Stomach (tissue), 9 donors: ENCODE data around the gene CD79B. TPM values are rescaled to one million over a fixed set of nuclear protein-coding genes. Genes with fewer than 3 reads are reported as not detected.

Source experiments
- DNase-seq, 2 donors: peaks; one replicate each; pipeline versions ENCODE4 v3.0.0 to v3.0.0-alpha.2; 2013 to 2019
- H3K27ac ChIP-seq, 5 donors: fragments of 200-600 bp in 4 of 5; sonication (generic) in 4 of 5; one replicate each; pipeline ENCODE4 v1.5.1; 2013 to 2019; ENCODE audit warnings: mild to moderate bottlenecking in 1 of 5, moderate library complexity in 1 of 5
- H3K27me3 ChIP-seq, 3 donors: fragments of 200-600 bp; sonication (generic); one replicate each; pipeline ENCODE4 v1.5.1; 2017 to 2019; ENCODE audit warnings: mixed run types in 1 of 3
- H3K36me3 ChIP-seq, 4 donors: fragments of 200-600 bp; sonication (generic); 1 replicate in 3 of 4; 2 replicates in 1 of 4; pipeline ENCODE4 v1.5.1; 2016 to 2019
- H3K4me1 ChIP-seq, 4 donors: fragments of 200-600 bp; sonication (generic); one replicate each; pipeline ENCODE4 v1.5.1; 2016 to 2019
- H3K4me3 ChIP-seq, 4 donors: fragments of 200-600 bp; sonication (generic) in 3 of 4; one replicate each; pipeline ENCODE4 v1.5.1; 2016 to 2019; ENCODE audit warnings: mild to moderate bottlenecking in 1 of 4
- H3K9me3 ChIP-seq, 4 donors: fragments of 200-600 bp; sonication (generic); one replicate each; pipeline ENCODE4 v1.5.1; 2016 to 2019
- EP300 ChIP-seq: sonication (generic); formaldehyde crosslinking; IDR thresholded peaks from one replicate; pipeline ENCODE4 v1.6.1; 2017; ENCODE audit warnings: antibody characterized with exemption
- POLR2A ChIP-seq, 4 donors: fragments of 450-650 bp; IDR thresholded peaks; one replicate each; pipeline ENCODE4 v1.6.1; 2016; ENCODE audit warnings: antibody characterized with exemption in 4 of 4, control low read depth in 2 of 4, mild to moderate bottlenecking in 1 of 4, moderate library complexity in 1 of 4
- POLR2AphosphoS5 ChIP-seq, 3 donors: sonication (generic); formaldehyde crosslinking; IDR thresholded peaks; one replicate each; pipeline ENCODE4 v1.6.1; 2016; ENCODE audit warnings: antibody characterized with exemption in 3 of 3
- whole genome bisulfite sequencing, 5 donors: extraction: QIAGEN DNeasy Blood & Tissue Kit in 3 of 5; methylation state at CpG; one replicate each; pipeline versions ENCODE4 v1.1.5 to v1.1.7; 2013 to 2018; 5-methylcytosine and 5-hydroxymethylcytosine counted together
- intact Hi-C: fragments of 100-400 bp; cut with DNase I; formaldehyde crosslinking; loops from one replicate; pipeline ENCODE4 v1.15.1; 2023; ENCODE audit warnings: low total_unique reads
- polyA plus RNA-seq, 3 donors: library from polyadenylated mRNA; stranded (reverse); fragments of 200-250 nt; gene quantifications; one replicate each; pipeline ENCODE4 v1.2.3, GENCODE V29; 2013
- total RNA-seq, 5 donors: library from RNA; depleted of rRNA; stranded (reverse); fragments of >200 nt; gene quantifications; one replicate each; pipeline versions ENCODE4 v1.1.0 to v1.2.3, GENCODE V29; 2014 to 2016
- TF ChIP-seq, protein P1 (sequence below), 7 experiments: fragments of 450-650 bp in 4 of 7; fragments of 200-600 bp in 3 of 7; sonication (generic) in 3 of 7; IDR thresholded peaks; one replicate each; pipeline ENCODE4 v1.5.1; 2016 to 2019; ENCODE audit warnings: antibody characterized with exemption in 7 of 7, control low read depth in 2 of 7, mild to moderate bottlenecking in 1 of 7
- donor health status: healthy with polysubstance abuse.
- donor health status: Bipolar disorder and iron deficiency.
- donor health status: healthy.

Gene CD79B
- total and polyA plus RNA-seq, 8 donors = 1.7 to 9.7 (median 5.3) TPM; not detected in 3

DNA sequence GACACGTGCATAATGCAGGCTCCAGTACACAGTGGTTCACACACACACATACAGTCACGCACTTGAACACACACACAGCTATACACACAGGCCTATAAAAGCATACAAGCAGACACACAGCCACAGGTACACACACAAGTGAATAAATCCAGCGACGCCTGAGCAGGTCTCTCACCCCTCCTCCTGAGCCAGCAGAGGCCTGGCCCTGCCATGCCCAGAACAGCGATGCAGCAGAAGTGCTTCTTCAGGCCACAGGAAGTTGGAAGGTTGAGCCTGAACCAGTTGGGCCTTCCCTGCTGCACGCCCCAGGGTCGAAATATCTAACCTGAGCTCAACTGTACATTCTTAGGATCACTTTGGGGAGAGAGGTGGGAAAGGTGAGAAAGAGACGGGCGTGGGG lies 7.3 kb upstream of the CD79B start:
- H3K4me1 ChIP-seq = no peaks in the 10 kb centered on the region
- no peaks in the 10 kb centered on the region for H3K9me3 ChIP-seq
- peaks cover 0 to under 1% (median 0%) of the 10 kb centered on the region in 3 donors for H3K27me3 ChIP-seq
- 85 to 93% (median 89%) methylated on average over 8 to 9 of the region's 9 CpGs for WGBS, 5 donors
- no peaks in the 10 kb centered on the region for H3K36me3 ChIP-seq
- TF ChIP-seq, protein P1, sequence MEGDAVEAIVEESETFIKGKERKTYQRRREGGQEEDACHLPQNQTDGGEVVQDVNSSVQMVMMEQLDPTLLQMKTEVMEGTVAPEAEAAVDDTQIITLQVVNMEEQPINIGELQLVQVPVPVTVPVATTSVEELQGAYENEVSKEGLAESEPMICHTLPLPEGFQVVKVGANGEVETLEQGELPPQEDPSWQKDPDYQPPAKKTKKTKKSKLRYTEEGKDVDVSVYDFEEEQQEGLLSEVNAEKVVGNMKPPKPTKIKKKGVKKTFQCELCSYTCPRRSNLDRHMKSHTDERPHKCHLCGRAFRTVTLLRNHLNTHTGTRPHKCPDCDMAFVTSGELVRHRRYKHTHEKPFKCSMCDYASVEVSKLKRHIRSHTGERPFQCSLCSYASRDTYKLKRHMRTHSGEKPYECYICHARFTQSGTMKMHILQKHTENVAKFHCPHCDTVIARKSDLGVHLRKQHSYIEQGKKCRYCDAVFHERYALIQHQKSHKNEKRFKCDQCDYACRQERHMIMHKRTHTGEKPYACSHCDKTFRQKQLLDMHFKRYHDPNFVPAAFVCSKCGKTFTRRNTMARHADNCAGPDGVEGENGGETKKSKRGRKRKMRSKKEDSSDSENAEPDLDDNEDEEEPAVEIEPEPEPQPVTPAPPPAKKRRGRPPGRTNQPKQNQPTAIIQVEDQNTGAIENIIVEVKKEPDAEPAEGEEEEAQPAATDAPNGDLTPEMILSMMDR (IDR thresholded peaks at IDR 0.05) = no peak
- TF ChIP-seq POLR2AphosphoS5 (IDR thresholded peaks at IDR 0.05) (no peak), EP300 (no peak), POLR2A (IDR thresholded peaks at IDR 0.05) (no peak)
- intact Hi-C loops = loop anchor here (10.0 kb wide), 1 partner anchor 85 kb away; the partner anchor contains the start of gene ICAM2
- no peak overlapping the region for H3K4me3 ChIP-seq
- H3K27ac ChIP-seq = no peak overlapping the region
- no peak for DNase-seq

- Histone ChIP-seq H3K27ac (no peak overlapping the region), H3K4me3 (no peak overlapping the region), H3K4me1 (no peaks in the 10 kb centered on the region), H3K27me3 (peaks cover 0 to 6% (median 0%) of the 10 kb centered on the region in 3 donors), H3K9me3 (no peaks in the 10 kb centered on the region), H3K36me3 (no peaks in the 10 kb centered on the region)
- intact Hi-C loops = loop anchor here (10.0 kb wide), 1 partner anchor 87 kb away; the partner anchor contains the start of gene ICAM2
- no peak for DNase-seq
- no peak for TF ChIP-seq POLR2A (IDR thresholded peaks at IDR 0.05)
- no peak for TF ChIP-seq POLR2AphosphoS5 (IDR thresholded peaks at IDR 0.05)
- TF ChIP-seq EP300 = no peak
- TF ChIP-seq, protein P1 (IDR thresholded peaks at IDR 0.05) = no peak
- 87 to 94% (median 89%) methylated on average over 4 of the region's 4 CpGs for WGBS, 5 donors
These were observed 5.8 kb upstream of the CD79B start for GRCh38 chr17:63937920-63938319.

DNA sequence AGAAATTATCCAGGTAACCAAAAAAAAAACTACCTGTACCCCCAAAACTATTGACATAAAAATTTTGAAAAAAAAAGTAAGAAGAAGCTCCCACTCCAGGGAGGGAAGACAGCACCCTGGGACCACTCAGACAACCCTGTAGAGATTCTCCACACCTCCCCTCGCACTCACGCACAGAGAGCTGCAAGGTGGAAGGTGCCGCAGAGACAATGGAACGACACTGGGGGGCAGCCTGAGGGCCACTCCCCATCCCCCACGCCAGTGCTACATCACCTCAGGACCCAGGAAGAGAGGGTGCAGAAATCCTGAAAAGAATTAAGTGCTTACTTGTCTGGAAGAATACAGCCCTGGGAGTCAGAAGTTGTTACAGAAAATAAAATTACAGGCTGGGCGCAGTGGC lies 5.2 kb upstream of the CD79B start:
- H3K9me3 ChIP-seq = no peaks in the 10 kb centered on the region
- peaks cover 0 to 2% (median 0%) of the 10 kb centered on the region in 4 donors for H3K4me1 ChIP-seq
- H3K4me3 ChIP-seq = no peak overlapping the region
- TF ChIP-seq EP300 (no peak), POLR2AphosphoS5 (IDR thresholded peaks at IDR 0.05) (no peak), POLR2A (IDR thresholded peaks at IDR 0.05) (no peak)
- TF ChIP-seq, protein P1 (IDR thresholded peaks at IDR 0.05) = no peak
- 81 to 89% (median 87%) methylated on average over 6 of the region's 6 CpGs for WGBS, 5 donors
- DNase-seq = no peak
- no peaks in the 10 kb centered on the region for H3K36me3 ChIP-seq
- intact Hi-C loops = loop anchor here (10.0 kb wide), 1 partner anchor 87 kb away; the partner anchor contains the start of gene ICAM2
- no peak overlapping the region for H3K27ac ChIP-seq
- H3K27me3 ChIP-seq = peaks cover 0 to 6% (median 0%) of the 10 kb centered on the region in 3 donors

DNA sequence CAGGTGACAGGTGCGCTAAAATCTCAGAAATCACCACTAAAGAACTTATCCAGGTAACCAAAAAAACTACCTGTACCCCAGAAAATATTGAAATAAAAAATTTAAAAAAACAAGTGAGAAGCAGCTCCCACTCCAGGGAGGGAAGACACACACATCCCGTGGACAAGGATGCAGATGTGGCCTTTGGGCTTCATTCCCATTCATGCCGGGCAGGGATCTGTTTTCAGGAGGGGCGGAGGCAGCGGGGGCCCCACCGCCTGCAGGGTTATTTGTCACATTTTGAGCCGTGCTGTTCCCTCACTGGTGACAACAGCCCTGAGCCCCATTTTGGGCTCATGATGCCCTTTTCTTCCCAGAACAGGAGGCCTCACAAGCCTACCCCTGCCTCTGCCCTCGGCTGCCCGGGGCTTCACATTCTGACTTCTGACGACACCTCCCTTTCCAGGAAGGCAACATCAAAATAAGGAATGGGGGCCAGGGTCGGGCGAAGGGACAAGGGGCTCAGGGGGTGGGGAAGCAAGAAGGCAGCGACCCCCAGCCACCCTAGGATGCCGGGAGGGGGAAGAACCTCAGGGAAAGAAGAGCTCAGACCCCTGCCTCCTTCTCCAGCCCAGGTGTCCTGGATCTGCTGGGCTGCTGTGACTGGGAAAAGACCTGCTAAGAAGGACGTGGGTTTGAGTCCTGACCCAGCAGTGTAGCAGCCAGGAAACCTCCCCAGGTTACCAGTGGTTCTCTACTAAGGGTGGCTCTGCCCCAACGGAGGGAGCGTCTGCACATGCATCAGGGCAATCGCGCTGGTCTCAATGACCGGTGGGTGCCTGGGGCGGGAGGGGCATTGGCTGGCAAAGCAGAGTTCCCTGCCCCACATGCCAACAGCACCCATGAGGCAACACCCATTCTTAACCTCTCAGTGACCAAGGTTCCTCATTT lies 2.3 kb upstream of the CD79B start:
- Histone ChIP-seq H3K27me3 (peaks cover 0 to 6% (median 0%) of the 10 kb centered on the region in 3 donors), H3K4me3 (no peak overlapping the region), H3K9me3 (no peaks in the 10 kb centered on the region), H3K27ac (no peak overlapping the region), H3K4me1 (peaks cover 0 to 21% (median 0%) of the 10 kb centered on the region in 4 donors), H3K36me3 (no peaks in the 10 kb centered on the region)
- no peak for TF ChIP-seq POLR2A (IDR thresholded peaks at IDR 0.05)
- TF ChIP-seq EP300 = no peak
- TF ChIP-seq, protein P1 (IDR thresholded peaks at IDR 0.05) = no peak
- TF ChIP-seq POLR2AphosphoS5 (IDR thresholded peaks at IDR 0.05) = no peak
- 75 to 80% (median 79%) methylated on average over 16 to 21 of the region's 21 CpGs for WGBS, 5 donors
- DNase-seq = no peak
- intact Hi-C loops = loop anchor here (10.0 kb wide), 1 partner anchor 90 kb away; the partner anchor contains the start of gene ICAM2
